Smooth muscle cell (in vitro differentiated cells): ENCODE results near the gene MAEA. TPM values are rescaled to one million over a fixed set of nuclear protein-coding genes. Genes with fewer than 3 reads are reported as not detected.

ENCODE experiments used
- DNase-seq: peaks from one replicate; lab custom pipeline; 2025; ENCODE audit not compliant: unreplicated experiment; lab: John Stamatoyannopoulos, UW
- H2AFZ ChIP-seq: fragments of 200-600 bp; sonication (generic); 2 replicates; pipeline ENCODE4 v1.6.0; 2016; ENCODE audit warnings: antibody characterized with exemption, low read depth, mild to moderate bottlenecking
- H3F3A ChIP-seq: fragments of 200-600 bp; sonication (generic); 2 replicates; pipeline ENCODE4 v1.6.0; 2017; ENCODE audit warnings: antibody characterized with exemption, low read depth
- H3K27ac ChIP-seq: fragments of 200-600 bp; sonication (generic); 2 replicates; pipeline ENCODE4 v1.5.1; 2016; ENCODE audit warnings: low read depth, mild to moderate bottlenecking
- H3K27me3 ChIP-seq: fragments of 200-600 bp; sonication (generic); 2 replicates; pipeline ENCODE4 v1.6.1; 2016; ENCODE audit warnings: low read depth, mild to moderate bottlenecking
- H3K36me3 ChIP-seq: fragments of 200-600 bp; sonication (generic); 2 replicates; pipeline ENCODE4 v1.5.1; 2016; ENCODE audit warnings: low read depth
- H3K4me1 ChIP-seq: fragments of 200-600 bp; sonication (generic); 2 replicates; pipeline ENCODE4 v1.5.1; 2016; ENCODE audit warnings: low read depth
- H3K4me2 ChIP-seq: fragments of 200-600 bp; sonication (generic); 2 replicates; pipeline ENCODE4 v1.6.0; 2016; ENCODE audit warnings: mild to moderate bottlenecking
- H3K4me3 ChIP-seq: fragments of 200-600 bp; sonication (generic); 2 replicates; pipeline ENCODE4 v1.5.1; 2016; ENCODE audit warnings: mild to moderate bottlenecking
- H3K79me2 ChIP-seq: fragments of 200-600 bp; sonication (generic); 2 replicates; pipeline ENCODE4 v1.6.0; 2016; ENCODE audit warnings: low read depth, mild to moderate bottlenecking
- H3K9ac ChIP-seq: fragments of 200-600 bp; sonication (generic); 2 replicates; pipeline ENCODE4 v1.6.0; 2016; ENCODE audit warnings: low read depth
- H3K9me3 ChIP-seq: fragments of 200-600 bp; sonication (generic); replicated peaks from 2 replicates; pipeline ENCODE4 v1.5.1; 2016; ENCODE audit warnings: low read depth
- H4K20me1 ChIP-seq: fragments of 200-600 bp; sonication (generic); 2 replicates; pipeline ENCODE4 v1.6.0; 2016; ENCODE audit warnings: low read depth
- CTCF ChIP-seq: fragments of 200-600 bp; sonication (generic); IDR thresholded peaks from 2 replicates; pipeline ENCODE4 v1.5.1; 2017; ENCODE audit warnings: borderline replicate concordance, mild to moderate bottlenecking, antibody characterized with exemption; ENCODE audit not compliant: insufficient read depth, poor library complexity, severe bottlenecking
- WGBS: methylation state at CpG from one replicate; pipeline ENCODE4 v1.1.7; 2016; ENCODE audit warnings: low lambda C conversion rate; 5-methylcytosine and 5-hydroxymethylcytosine counted together
- polyA plus RNA-seq: library from polyadenylated mRNA; unstranded; fragments of >200 nt; fragmentation: Nextera tagmentation; extraction: Ambion mirVana; gene quantifications from 2 replicates; pipeline ENCODE4 v1.2.1, GENCODE V29; 2016
- total RNA-seq: library from RNA; depleted of rRNA; stranded (reverse); fragments of >200 nt; gene quantifications from 2 replicates; pipeline ENCODE4 v1.2.3, GENCODE V29; 2014

MAEA gene
- total and polyA plus RNA-seq, 2 experiments from 2014 or later: 48.0 to 48.2 TPM

DNA sequence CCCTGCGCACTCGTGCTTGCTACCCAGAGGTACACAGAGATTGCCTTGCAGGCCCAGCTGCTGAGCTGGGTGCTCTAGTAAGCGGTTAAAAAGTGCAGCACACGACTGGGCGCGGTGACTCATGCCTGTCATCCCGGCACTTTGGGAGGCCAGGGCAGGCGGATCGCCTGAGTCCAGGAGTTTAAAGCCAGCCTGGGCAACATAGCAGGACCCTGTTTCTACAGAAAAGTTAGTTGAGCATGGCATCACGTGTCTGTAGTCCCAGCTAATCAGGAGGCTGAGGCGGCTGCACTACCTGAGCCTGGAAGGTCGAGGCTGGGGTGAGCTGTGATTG, 62.8 kb downstream of the MAEA start:
- no peak for TF ChIP-seq CTCF
- no peak for DNase-seq
- 90% methylated on average over 12 of the region's 12 CpGs for WGBS
- Histone ChIP-seq H3K27me3 (no peaks in the 10 kb centered on the region), H3K4me3 (no peak overlapping the region), H3K79me2 (peaks cover 18% of the 10 kb centered on the region), H3K36me3 (no peaks in the 10 kb centered on the region), H3K9me3 (no peaks in the 10 kb centered on the region), H2AFZ (no peak overlapping the region), H3K9ac (no peak overlapping the region), H3K4me2 (no peak overlapping the region), H3F3A (no peaks in the 10 kb centered on the region), H3K4me1 (peaks cover 8% of the 10 kb centered on the region), H3K27ac (no peak overlapping the region), H4K20me1 (peaks cover 11% of the 10 kb centered on the region)

DNA sequence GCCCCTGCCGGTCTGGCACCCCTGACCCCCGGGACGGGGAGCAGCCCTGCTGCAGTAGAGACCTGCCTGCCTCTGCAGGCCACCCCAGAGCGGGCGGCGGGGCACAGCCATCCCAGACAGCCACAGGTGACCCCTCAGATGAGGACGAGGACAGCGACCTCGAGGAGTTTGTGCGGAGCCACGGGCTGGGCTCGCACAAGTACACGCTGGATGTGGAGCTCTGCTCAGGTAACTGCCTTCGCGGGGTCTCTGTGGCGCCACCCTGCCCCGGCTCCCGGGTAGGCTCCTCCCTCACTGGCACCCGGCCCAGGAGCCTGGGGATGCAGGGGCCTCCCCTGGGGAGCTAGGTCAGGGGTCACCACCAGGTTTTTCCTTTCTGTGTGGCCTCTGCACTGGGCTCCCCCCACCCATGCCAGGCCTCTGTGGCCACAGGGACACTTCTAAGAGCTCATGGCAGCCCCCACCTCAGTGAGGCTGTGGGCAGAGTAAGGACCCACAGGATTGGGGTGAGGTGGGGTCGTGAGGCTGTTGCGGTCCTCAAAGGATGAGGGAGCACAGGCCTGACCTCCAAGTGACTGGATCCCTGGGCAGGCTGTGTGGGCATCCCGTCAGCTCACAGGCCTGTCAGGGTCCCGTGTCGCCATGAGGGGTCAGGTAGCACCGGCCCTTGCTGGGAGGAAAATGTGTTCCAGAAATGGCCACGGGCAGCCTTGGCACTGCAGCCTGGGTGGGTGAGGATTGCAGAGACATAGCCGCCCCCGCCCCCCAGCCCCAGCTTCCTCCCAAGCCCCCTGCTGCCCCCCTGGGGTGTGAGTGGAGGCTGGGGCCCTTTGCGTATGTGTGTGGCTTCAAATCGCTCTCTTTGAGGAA, 63.7 kb downstream of the MAEA start:
- Histone ChIP-seq H3K79me2 (peaks cover 13% of the 10 kb centered on the region), H3K27ac (no peak overlapping the region), H3F3A (no peaks in the 10 kb centered on the region), H3K4me3 (no peak overlapping the region), H3K9me3 (no peaks in the 10 kb centered on the region), H4K20me1 (peaks cover 11% of the 10 kb centered on the region), H3K4me2 (no peak overlapping the region), H2AFZ (no peak overlapping the region), H3K4me1 (no peaks in the 10 kb centered on the region), H3K9ac (no peak overlapping the region), H3K36me3 (no peaks in the 10 kb centered on the region), H3K27me3 (no peaks in the 10 kb centered on the region)
- no peak for DNase-seq
- no peak for TF ChIP-seq CTCF
- 98% methylated on average over 29 of the region's 30 CpGs for WGBS

GRCh38 chr4:1354136-1354982, 64.7 kb downstream of the MAEA start:
- Histone ChIP-seq H3K27ac (no peak overlapping the region), H3K79me2 (peaks cover 5% of the 10 kb centered on the region)
- WGBS: 92% methylated on average over 27 of the region's 36 CpGs

More at GRCh38 chr4:1354136-1354982, 64.7 kb downstream of the MAEA start:
- peaks cover 11% of the 10 kb centered on the region for H4K20me1 ChIP-seq
- H2AFZ ChIP-seq: no peak overlapping the region
- H3K4me3 ChIP-seq: no peak overlapping the region
- no peak for DNase-seq
- H3K9me3 ChIP-seq: no peaks in the 10 kb centered on the region
- H3K9ac ChIP-seq: no peak overlapping the region
- H3K27me3 ChIP-seq: no peaks in the 10 kb centered on the region
- TF ChIP-seq CTCF: no peak
- no peaks in the 10 kb centered on the region for H3K36me3 ChIP-seq
- no peaks in the 10 kb centered on the region for H3K4me1 ChIP-seq
- no peaks in the 10 kb centered on the region for H3F3A ChIP-seq
- no peak overlapping the region for H3K4me2 ChIP-seq
